GM12892 (cell line): ENCODE results near the gene ABCB8.

ENCODE experiments used
- POLR2AphosphoS5 ChIP-seq: IDR thresholded peaks from 2 replicates; pipeline ENCODE4 v1.6.1; 2011; ENCODE audit warnings: low read depth, low read length, control low read depth
- TAF1 ChIP-seq: IDR thresholded peaks from 2 replicates; pipeline ENCODE4 v1.6.1; 2011; ENCODE audit warnings: low read depth, mild to moderate bottlenecking, control low read depth, low read length, borderline replicate concordance

DNA sequence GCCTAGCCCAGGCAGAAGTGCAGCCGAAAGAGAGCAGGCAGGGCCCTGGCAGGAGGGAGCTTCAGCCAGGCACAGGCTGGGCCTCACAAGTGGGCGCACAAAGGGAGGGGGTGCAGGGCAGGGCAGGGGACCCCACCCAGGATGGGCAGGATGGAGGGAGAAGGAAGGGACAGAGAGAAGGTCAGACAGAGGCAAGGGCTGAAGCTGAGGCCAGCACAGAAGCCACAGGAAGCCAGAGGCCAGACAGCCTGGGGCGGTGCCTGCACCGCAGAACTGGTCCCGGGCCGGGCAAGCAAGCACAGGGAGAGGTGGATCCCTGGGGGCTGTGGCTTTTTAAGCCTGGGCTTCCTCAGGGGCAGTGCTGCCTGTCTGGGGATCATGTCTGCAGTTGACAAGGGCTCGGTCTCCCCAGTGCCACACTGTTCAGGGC is 20.8 kb upstream of the ABCB8 start:
- no peak for TF ChIP-seq POLR2AphosphoS5
- no peak for TF ChIP-seq TAF1
